Keratinocyte (primary cell): Measurements from ENCODE around the gene ATG4B. TPM values are rescaled to one million over a fixed set of nuclear protein-coding genes. Genes with fewer than 3 reads are reported as not detected.

Experiments
- DNase-seq: peaks from one replicate; pipeline ENCODE4 v3.0.0-alpha.2; 2011; ENCODE audit warnings: low read depth, missing footprints, low spot score
- FAIRE-seq: peaks from 2 replicates; lab custom pipeline; 2011; peaks lifted over from hg19 to GRCh38; lab: Jason Lieb, UNC
- H2AFZ ChIP-seq: 2 replicates; pipeline ENCODE4 v1.6.0; 2012; ENCODE audit warnings: low read length, control low read depth, inconsistent platforms; ENCODE audit not compliant: control insufficient read depth
- H3K27ac ChIP-seq: 2 replicates; pipeline ENCODE4 v1.5.1; 2011; ENCODE audit warnings: low read length; ENCODE audit not compliant: control insufficient read depth, insufficient read depth
- H3K27me3 ChIP-seq: 3 replicates; pipeline ENCODE4 v1.6.0; 2011; ENCODE audit warnings: low read length; ENCODE audit not compliant: control insufficient read depth, insufficient read depth; ENCODE audit errors: extremely low read depth
- H3K36me3 ChIP-seq, 2 experiments: 2 replicates in 1 of 2; 3 replicates in 1 of 2; pipeline ENCODE4 v1.5.1; 2011; ENCODE audit warnings: low read length in 2 of 2, mild to moderate bottlenecking in 1 of 2; ENCODE audit not compliant: control insufficient read depth in 2 of 2, insufficient read depth in 2 of 2; ENCODE audit errors: extremely low read depth in 1 of 2
- H3K4me1 ChIP-seq: 3 replicates; pipeline ENCODE4 v1.5.1; 2011; ENCODE audit warnings: low read length; ENCODE audit not compliant: control insufficient read depth, insufficient read depth; ENCODE audit errors: extremely low read depth
- H3K4me2 ChIP-seq: 3 replicates; pipeline ENCODE4 v1.6.0; 2011; ENCODE audit warnings: low read depth, low read length; ENCODE audit not compliant: control insufficient read depth, insufficient read depth; ENCODE audit errors: extremely low read depth
- H3K4me3 ChIP-seq, 3 experiments: fragments of 200-600 bp in 1 of 3; sonication (generic) in 1 of 3; 2 replicates in 2 of 3; 3 replicates in 1 of 3; pipeline ENCODE4 v1.5.1; 2011 to 2016; ENCODE audit warnings: low read length in 3 of 3, mild to moderate bottlenecking in 3 of 3, control low read depth in 2 of 3, inconsistent platforms in 1 of 3, low read depth in 1 of 3, mixed read lengths in 1 of 3, mixed run types in 1 of 3, moderate library complexity in 1 of 3; ENCODE audit not compliant: control insufficient read depth in 2 of 3, insufficient read depth in 2 of 3; ENCODE audit errors: extremely low read depth in 1 of 3
- H3K79me2 ChIP-seq: 2 replicates; pipeline ENCODE4 v1.6.0; 2012; ENCODE audit warnings: low read length; ENCODE audit not compliant: control insufficient read depth, insufficient read depth
- H3K9ac ChIP-seq: 3 replicates; pipeline ENCODE4 v1.6.0; 2011; ENCODE audit warnings: low read length; ENCODE audit not compliant: control insufficient read depth, insufficient read depth; ENCODE audit errors: extremely low read depth
- H3K9me1 ChIP-seq: 3 replicates; pipeline ENCODE4 v1.6.0; 2011; ENCODE audit warnings: low read length; ENCODE audit not compliant: control insufficient read depth, insufficient read depth; ENCODE audit errors: extremely low read depth
- H3K9me3 ChIP-seq: 2 replicates; pipeline ENCODE4 v1.5.1; 2012; ENCODE audit warnings: low read depth, low read length; ENCODE audit not compliant: control insufficient read depth
- H4K20me1 ChIP-seq: 3 replicates; pipeline ENCODE4 v1.6.0; 2011; ENCODE audit warnings: low read length; ENCODE audit not compliant: control insufficient read depth, insufficient read depth; ENCODE audit errors: extremely low read depth
- CTCF ChIP-seq, 3 experiments: IDR thresholded peaks in 1 of 3; conservative IDR thresholded peaks in 1 of 3; optimal IDR thresholded peaks in 1 of 3; 2 replicates in 2 of 3; 3 replicates in 1 of 3; pipeline versions ENCODE3 to v1.5.1; 2011; ENCODE audit warnings: low read length in 3 of 3, mild to moderate bottlenecking in 3 of 3, moderate library complexity in 2 of 3, control low read depth in 1 of 3, inconsistent platforms in 1 of 3; ENCODE audit not compliant: insufficient read depth in 2 of 3; ENCODE audit errors: extremely low read depth in 1 of 3
- EZH2 ChIP-seq: IDR thresholded peaks from one replicate; pipeline ENCODE4 v1.6.1; 2012; ENCODE audit warnings: inconsistent platforms, mild to moderate bottlenecking, low read length, moderate library complexity
- dilution Hi-C: fragments of 300-500 bp; cut with MboI; formaldehyde crosslinking; loops from one replicate; pipeline ENCODE4 v1.7.0; 2020; ENCODE audit warnings: low sequenced_read_pairs; ENCODE audit not compliant: extremely low pct_ligation_motif_present
- polyA plus RNA-seq, 5 experiments: library from polyadenylated mRNA; depleted of rRNA in 3 of 5; stranded (reverse) in 3 of 5; stranded (forward) in 1 of 5; unstranded in 1 of 5; fragments of >200 nt; gene quantifications; 1 replicate in 1 of 5; 2 replicates in 3 of 5; 3 replicates in 1 of 5; pipeline versions ENCODE4 v1.2.1 to v1.2.3, GENCODE V29; 2011 to 2012; ENCODE audit warnings: missing spikeins in 2 of 5, low read depth in 1 of 5, low replicate concordance in 1 of 5

Gene ATG4B
- polyA plus RNA-seq, 1 donor (not counting 4 experiments of a cell fraction or from before 2014, with no cell fraction given), result 69.0 TPM

GRCh38 chr2:241665731-241666440 lies 28.4 kb downstream of the ATG4B start:
- H3K9me3 ChIP-seq, result no peaks in the 10 kb centered on the region
- peaks cover 16% of the 10 kb centered on the region for H3K4me1 ChIP-seq
- H3K4me3 ChIP-seq, result no peak overlapping the region
- peaks cover 17 to 30% of the 10 kb centered on the region in 2 experiments for H3K36me3 ChIP-seq
- H3K4me2 ChIP-seq, result no peak overlapping the region
- FAIRE-seq (no peak), DNase-seq (no peak)
- peaks cover 2% of the 10 kb centered on the region for H4K20me1 ChIP-seq
- peak overlapping the region; percentile 74 for H3K27ac ChIP-seq
- TF ChIP-seq EZH2 (no peak), CTCF (optimal IDR thresholded peaks at IDR 0.05 in 1 of 3, IDR thresholded peaks at IDR 0.05 in 1 of 3, conservative IDR thresholded peaks at IDR 0.05 in 1 of 3; ENCODE audit: extremely low read depth in 1 of 3, insufficient read depth in 2 of 3, low read length in 3 of 3) (no peak)
- H2AFZ ChIP-seq, result no peak overlapping the region
- no peaks in the 10 kb centered on the region for H3K27me3 ChIP-seq
- peaks cover 2% of the 10 kb centered on the region for H3K79me2 ChIP-seq
- H3K9me1 ChIP-seq, result no peaks in the 10 kb centered on the region
- dilution Hi-C loops, result no loop called here
- H3K9ac ChIP-seq, result peak overlapping the region; percentile 70

- no peak for DNase-seq
- Histone ChIP-seq H3K36me3 (peaks cover 14 to 26% of the 10 kb centered on the region in 2 experiments), H3K79me2 (peaks cover 2% of the 10 kb centered on the region), H4K20me1 (peaks cover 2% of the 10 kb centered on the region), H3K27ac (no peak overlapping the region), H3K9ac (no peak overlapping the region), H3K27me3 (no peaks in the 10 kb centered on the region), H3K9me3 (no peaks in the 10 kb centered on the region), H2AFZ (no peak overlapping the region), H3K4me3 (no peak overlapping the region), H3K9me1 (no peaks in the 10 kb centered on the region), H3K4me1 (peaks cover 16% of the 10 kb centered on the region), H3K4me2 (no peak overlapping the region)
- dilution Hi-C loops, result no loop called here
- no peak for TF ChIP-seq EZH2
- TF ChIP-seq CTCF (optimal IDR thresholded peaks at IDR 0.05 in 1 of 3, IDR thresholded peaks at IDR 0.05 in 1 of 3, conservative IDR thresholded peaks at IDR 0.05 in 1 of 3; ENCODE audit: extremely low read depth in 1 of 3, insufficient read depth in 2 of 3, low read length in 3 of 3), result no peak
- FAIRE-seq, result no peak
These were observed 29.3 kb downstream of the ATG4B start for GRCh38 chr2:241666627-241667400.
